GM08714 (cell line): Measurements from ENCODE around the gene ZNF277.

Experiments
- H3K4me3 ChIP-seq: fragments of 200-500 bp; sonication (Bioruptor generic); 2 replicates; pipeline ENCODE4 v1.5.1; 2014; ENCODE audit warnings: mild to moderate bottlenecking, low read length, inconsistent platforms
- ZNF274 ChIP-seq: IDR thresholded peaks from 2 replicates; pipeline ENCODE4 v1.6.1; 2012; ENCODE audit warnings: mild to moderate bottlenecking, low read depth, low read length

ZNF277 gene

DNA sequence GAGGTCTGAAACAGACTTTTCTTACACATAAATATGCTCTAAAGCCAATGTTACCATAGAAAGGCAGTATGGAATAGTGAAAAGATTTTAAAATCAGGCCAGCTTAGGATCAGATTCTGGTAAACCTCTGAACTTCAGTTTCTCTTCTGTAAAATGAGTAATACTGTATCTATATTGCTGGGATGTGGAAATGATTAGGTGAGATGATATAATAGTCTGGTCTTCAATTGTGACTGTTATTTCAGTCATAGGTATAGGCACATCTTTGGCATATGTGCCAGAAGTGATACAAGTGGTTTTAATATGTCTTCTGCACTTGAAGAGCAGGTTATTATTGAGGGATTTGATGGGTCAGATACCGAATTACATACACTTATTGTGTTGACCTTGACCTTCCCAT lies 7.2 kb downstream of the ZNF277 start:
- no peak overlapping the region for H3K4me3 ChIP-seq
- TF ChIP-seq ZNF274 = no peak

DNA sequence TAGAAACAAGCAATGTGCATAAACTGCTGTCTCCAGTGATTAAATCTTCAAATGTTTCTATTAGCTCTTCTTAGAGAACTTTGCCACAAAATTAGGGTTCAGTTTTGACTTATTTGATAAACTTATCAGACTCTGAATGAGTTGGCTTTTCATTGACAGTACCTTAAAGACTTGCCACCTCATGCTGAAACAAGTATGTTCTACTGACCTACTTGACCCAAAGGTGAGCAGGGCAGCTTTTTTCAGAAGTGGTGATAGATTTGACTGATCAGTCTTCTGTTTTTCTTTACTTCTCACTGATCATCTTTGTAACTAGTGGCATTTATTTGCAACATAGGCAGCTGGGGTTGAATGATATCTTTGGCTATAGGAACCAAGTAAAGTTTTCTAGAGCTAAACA lies 7.8 kb downstream of the ZNF277 start:
- no peak for TF ChIP-seq ZNF274

DNA sequence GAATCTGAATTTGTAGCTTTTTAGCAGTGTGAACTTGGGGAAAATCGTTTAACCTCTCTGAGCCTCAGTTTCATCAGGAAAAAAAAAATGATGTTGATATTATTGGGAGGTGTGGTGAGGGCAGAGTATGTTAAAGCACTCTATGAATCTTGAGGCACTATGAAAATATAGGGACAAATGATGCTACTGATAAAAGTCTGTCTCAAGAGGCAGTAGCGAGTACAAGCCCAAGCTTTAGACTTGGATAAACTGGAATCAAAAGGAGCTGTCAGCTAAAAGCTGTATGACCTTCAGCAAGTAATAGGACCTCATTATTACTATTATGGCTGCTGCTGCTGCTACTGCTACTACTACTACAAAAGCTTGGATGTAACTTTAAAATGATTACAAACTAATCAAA lies 8.4 kb downstream of the ZNF277 start:
- no peak overlapping the region for H3K4me3 ChIP-seq
- TF ChIP-seq ZNF274 = no peak

More for the DNA sequence above, 7.8 kb downstream of the ZNF277 start:
- H3K4me3 ChIP-seq = no peak overlapping the region

DNA sequence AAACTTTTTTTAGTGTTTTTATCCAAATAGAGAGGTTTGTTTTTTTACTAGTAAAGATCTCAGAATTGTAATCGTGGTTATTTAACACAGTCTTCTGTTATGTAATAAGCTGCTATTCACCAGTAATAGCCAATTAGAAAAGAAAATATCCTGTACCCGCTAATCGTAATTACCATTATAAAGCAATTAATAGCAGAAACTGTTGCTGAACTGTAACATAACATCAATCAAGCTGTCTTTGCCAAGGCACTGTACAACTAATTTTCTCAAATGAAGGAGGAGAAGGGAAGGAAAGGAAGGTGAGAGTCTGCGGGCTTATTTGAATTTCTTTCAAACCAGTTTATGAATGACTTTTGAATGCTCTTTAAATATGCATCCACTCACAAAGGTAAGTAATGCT lies 9.3 kb downstream of the ZNF277 start:
- H3K4me3 ChIP-seq = no peak overlapping the region
- TF ChIP-seq ZNF274 = no peak

DNA sequence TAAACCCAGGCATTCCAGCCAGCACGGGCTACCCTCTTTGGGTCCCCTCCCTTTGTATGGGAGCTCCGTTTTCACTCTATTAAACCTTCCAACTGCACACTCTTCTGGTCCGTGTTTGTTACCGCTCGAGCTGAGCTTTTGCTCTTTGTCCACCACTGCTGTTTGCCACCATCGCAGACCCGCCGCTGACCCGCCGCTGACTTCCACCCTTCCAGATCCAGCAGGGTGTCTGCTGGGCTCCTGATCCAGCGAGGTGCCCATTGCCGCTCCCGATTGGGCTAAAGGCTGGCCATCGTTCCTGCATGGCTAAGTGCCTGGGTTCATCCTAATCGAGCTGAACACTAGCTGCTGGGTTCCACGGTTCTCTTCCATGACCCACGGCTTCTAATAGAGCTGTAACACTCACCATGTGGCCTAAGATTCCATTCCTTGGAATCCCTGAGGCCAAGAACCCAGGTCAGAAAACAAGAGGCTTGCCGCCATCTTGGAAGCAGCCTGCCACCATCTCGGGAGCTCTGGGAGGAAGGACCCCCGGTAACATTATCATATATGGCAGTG lies 14.5 kb downstream of the ZNF277 start:
- H3K4me3 ChIP-seq = no peak overlapping the region
- TF ChIP-seq ZNF274 = no peak

DNA sequence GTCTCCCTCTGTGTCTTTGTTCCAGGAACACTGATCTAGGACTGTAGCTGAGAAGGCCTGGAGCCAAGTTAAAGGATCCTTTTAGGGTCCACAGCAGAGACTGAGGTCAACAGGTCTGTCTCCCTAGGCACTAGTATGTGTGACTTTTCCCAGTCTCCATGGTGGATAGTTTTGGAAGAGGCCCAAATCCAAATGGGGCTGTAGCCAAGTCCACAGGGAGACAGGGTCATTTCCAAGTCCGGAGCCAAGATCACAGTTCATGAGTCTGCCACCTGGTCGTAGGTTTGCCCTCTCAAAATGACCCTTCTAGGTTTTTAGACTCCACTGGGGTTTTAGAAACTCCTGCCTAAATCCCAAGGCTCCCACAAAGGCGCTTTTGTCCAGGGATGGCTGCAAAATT lies 16.8 kb downstream of the ZNF277 start:
- no peak for TF ChIP-seq ZNF274
- no peak overlapping the region for H3K4me3 ChIP-seq

DNA sequence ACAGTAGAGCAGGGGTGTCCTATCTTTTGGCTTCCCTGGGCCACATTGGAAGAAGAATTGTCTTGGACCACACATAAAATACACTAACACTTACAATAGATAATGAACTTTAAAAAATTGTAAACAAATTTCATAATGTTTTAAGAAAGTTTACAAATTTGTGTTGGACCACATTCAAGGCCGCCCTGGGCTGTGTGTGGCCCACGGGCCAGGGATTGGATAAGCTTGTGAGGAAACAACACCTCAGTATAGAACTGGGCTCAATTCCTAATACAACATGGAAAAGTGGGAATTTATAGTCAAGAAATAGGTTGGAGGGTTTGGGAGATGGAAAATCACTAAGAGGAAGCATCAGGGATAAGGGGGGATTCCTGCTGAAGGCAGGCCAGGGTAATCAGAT lies 17.7 kb downstream of the ZNF277 start:
- no peak for TF ChIP-seq ZNF274
- H3K4me3 ChIP-seq = no peak overlapping the region

DNA sequence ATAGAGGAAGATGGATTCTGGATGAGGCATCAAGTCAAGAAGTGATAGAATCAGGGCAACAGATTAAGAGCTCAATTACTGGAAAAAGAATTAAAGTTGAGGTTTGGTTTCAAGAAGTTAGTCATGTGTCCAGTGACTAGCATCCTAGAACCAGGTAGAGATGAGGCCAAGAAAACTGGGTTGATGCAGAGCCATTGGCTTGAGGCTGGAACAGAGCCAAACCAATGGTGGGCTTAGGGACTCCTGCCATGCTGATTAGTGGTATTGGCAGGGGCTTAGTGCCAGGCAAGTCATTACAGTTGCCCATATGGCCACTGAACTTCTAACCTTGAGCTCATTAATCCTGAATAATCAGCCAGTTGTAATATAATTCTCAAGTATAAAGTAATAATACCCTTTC lies 18.5 kb downstream of the ZNF277 start:
- TF ChIP-seq ZNF274 = no peak
- no peak overlapping the region for H3K4me3 ChIP-seq

DNA sequence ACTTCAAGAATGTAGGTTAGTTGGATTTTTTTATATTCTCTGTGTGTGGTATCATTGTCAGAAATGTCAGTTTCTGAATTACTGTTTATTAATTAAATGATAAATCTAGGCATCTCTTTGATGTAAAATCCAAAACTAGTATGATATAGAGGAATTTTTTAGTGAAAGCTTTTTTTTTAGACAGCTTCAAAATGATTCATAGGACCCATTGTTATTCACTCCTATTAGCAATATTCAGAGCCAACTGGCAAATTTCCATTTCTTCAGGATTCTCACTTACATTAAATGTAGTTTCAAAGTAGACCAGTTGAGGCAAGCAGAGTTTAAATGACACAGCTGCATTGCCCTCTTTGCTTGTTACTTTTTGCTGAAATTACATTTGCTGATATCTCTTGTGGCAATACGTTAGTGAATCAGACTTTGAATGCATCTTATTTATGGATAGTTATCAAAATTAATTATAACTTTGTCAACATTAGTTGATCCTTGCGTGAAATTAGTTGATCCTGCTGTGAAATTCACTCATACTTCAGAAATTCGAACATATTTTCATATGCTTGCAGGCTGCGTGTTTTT lies 20.3 kb downstream of the ZNF277 start:
- no peak for TF ChIP-seq ZNF274
- no peak overlapping the region for H3K4me3 ChIP-seq

DNA sequence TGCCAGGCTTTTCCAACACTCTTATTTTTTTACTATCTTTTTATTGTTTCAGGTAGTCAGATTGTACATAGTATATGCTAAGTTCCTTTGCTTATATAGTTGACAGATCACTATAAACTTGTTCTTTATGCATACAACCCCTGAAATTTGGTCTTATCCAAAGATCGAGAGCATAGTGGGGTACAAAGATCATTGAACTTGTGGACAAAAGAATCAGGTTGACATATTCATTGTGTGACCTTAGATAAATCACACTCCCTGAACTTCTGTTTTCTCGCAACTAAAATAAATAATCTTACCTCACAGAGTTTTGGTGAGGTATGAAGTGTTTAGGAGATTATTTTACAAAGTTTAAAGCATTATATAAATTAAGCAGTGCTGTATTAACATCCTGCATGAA lies 22.1 kb downstream of the ZNF277 start:
- H3K4me3 ChIP-seq = no peak overlapping the region
- no peak for TF ChIP-seq ZNF274

DNA sequence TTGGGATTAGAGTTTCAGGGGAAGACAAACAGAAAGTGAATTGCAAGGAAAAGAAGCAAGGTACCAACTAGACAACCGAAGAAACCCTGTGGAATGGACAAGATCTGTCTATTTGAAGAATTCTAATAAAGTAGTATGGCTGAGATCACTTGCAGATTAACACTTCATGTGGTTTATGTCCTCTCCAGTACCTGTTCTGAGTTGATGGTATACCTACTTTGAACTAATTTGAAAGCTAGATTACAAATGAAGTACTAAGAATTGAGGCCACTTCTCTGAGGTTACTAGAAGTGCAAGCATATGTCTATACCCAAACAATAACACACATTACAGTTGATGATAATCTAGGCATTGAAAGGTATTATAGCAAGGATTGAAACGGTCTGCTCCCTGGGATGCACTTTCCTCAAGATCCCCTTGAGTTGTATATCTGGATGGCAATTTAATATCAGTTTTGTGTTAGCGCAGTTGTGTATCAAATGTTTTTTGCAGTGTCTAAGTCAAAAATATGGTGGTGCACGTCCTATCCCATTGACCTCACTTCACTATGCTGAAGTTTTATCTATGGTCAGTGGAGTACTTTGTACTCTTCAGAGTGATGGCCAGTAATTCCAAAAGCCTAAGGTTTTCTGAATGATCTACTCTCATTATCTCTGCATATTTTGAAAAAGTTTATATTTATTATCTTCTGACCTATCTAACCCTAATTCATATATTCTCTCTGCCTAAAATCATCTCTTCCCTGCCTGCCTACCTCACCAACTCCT lies 25.9 kb downstream of the ZNF277 start:
- H3K4me3 ChIP-seq = no peak overlapping the region
- TF ChIP-seq ZNF274 = no peak

DNA sequence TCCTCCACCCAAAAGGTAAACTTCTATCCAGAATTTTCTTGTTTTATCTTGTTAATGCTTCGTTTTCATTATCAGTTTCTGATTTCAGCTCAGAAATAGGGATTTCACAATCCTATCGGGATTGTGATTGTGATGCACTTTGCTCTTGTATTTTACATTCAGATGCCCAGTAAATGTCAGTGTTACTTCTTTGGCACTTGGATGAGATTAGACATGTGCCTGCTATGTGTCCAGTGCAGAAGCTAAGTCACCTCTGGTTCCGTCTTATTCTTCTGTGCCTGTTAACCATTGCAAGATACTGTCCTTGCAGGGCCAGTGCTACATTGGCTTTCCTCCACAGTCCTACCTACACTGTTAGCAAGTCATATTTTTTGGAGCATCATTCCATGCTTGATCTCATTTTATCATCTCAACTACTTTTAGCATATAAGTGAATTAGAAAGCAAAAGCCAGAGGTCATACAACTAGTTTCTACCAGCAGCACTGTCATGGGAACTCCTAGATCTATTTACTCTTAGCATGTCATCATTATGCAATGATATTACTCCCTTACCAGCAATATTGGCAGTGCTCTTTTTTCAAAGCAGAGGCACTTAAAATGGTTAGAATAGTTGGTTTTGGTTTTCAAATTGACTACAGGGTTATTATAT lies 26.7 kb downstream of the ZNF277 start:
- H3K4me3 ChIP-seq = no peak overlapping the region
- no peak for TF ChIP-seq ZNF274

DNA sequence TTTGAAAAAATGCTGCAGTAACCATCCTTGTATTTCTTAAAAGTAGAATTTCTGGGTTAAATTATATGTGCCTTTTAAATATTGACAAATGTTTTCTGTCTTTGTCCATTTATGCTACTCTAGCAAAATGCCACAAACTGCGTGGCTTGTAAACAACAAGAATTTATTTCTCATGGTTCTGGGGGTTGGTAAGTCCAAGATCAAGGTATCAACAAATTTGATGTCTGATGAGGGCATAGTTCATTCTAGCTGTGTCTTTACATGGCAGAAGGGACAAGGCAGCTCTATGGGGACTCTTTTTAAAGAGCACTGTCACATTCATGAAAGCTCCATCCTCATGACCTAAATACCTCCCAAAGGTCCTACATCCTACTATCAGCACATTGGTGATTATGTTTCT lies 27.7 kb downstream of the ZNF277 start:
- TF ChIP-seq ZNF274 = no peak
- no peak overlapping the region for H3K4me3 ChIP-seq

DNA sequence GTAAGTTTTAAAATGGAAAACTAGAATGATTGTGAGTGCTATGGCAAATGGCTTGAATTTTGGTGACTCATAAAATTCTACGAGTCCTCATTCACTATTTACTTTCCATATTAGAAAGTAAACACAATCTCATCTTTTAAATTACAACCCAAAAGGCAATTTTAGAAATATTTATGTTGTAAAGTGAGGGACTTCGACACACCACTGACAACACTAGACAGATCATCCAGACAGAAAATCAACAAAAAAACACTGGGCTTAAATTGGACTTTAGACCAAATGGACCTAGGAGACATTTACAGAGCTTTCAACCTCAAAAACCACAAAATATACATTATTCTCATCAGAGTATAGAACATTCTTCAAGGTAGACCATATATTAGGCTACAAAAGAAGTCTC lies 30.1 kb downstream of the ZNF277 start:
- no peak overlapping the region for H3K4me3 ChIP-seq
- TF ChIP-seq ZNF274 = no peak

DNA sequence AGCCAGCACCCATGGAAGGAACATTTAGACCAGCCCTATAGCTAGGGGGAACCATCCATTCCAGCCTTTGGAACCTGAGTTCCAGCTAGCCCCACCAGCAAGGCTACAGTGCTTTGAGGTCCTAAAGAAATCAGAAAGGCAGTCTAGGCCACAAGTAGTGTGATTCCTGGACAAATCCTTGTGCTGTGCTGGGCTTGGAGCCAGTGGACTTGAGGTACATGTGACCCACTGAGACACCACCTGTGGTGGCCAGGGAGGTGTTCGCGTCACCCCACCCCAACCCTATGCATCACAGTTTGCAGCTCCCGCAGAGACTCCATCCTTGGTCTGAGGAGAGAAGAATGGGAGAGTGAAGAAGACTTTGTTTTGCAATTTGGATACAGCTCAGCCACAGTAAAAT lies 31.8 kb downstream of the ZNF277 start:
- no peak for TF ChIP-seq ZNF274

More for the DNA sequence above, 31.8 kb downstream of the ZNF277 start:
- H3K4me3 ChIP-seq = no peak overlapping the region
